Mucosa of rectum (tissue), 2 donors: Measurements from ENCODE around the gene GLCCI1.
"Not testable (repeated sequence)": the region's sequence is repeated elsewhere in the genome, so short reads cannot be mapped to it uniquely, and the experiment has no call there.

Source experiments
- H3K27ac ChIP-seq, 2 donors: one replicate each; pipeline ENCODE4 v1.7.0; 2013; ENCODE audit warnings: inconsistent platforms in 2 of 2, low read depth in 2 of 2, low read length in 2 of 2
- H3K27me3 ChIP-seq, 2 donors: one replicate each; pipeline ENCODE4 v1.7.0; 2013; ENCODE audit warnings: low read length in 2 of 2; ENCODE audit not compliant: control insufficient read depth in 2 of 2, insufficient read depth in 2 of 2
- H3K36me3 ChIP-seq, 2 donors: one replicate each; pipeline ENCODE4 v1.7.0; 2013; ENCODE audit warnings: low read length in 2 of 2; ENCODE audit not compliant: control insufficient read depth in 2 of 2, insufficient read depth in 2 of 2
- H3K4me1 ChIP-seq, 2 donors: one replicate each; pipeline ENCODE4 v1.7.0; 2013; ENCODE audit warnings: low read length in 2 of 2, mild to moderate bottlenecking in 1 of 2; ENCODE audit not compliant: control insufficient read depth in 2 of 2, insufficient read depth in 2 of 2
- H3K4me3 ChIP-seq, 2 donors: one replicate each; pipeline ENCODE4 v1.7.0; 2013; ENCODE audit warnings: low read length in 2 of 2
- H3K9ac ChIP-seq, 2 donors: one replicate each; pipeline ENCODE4 v1.7.0; 2013; ENCODE audit warnings: low read length in 2 of 2, low read depth in 1 of 2, mild to moderate bottlenecking in 1 of 2
- H3K9me3 ChIP-seq, 2 donors: one replicate each; pipeline ENCODE4 v1.7.0; 2013; ENCODE audit warnings: low read length in 2 of 2; ENCODE audit not compliant: control insufficient read depth in 2 of 2
- donor health status: healthy.
- donor health status: Normal muscosa, but diverticular disease.

GLCCI1 gene

GRCh38 chr7:8040768-8041369 lies 72.3 kb downstream of the GLCCI1 start:
- Histone ChIP-seq H3K9ac (no peak overlapping the region), H3K4me3 (no peak overlapping the region), H3K27ac (no peak overlapping the region), H3K36me3 (no peaks in the 10 kb centered on the region), H3K27me3 (no peaks in the 10 kb centered on the region), H3K4me1 (no peaks in the 10 kb centered on the region), H3K9me3 (no peaks in the 10 kb centered on the region)

DNA sequence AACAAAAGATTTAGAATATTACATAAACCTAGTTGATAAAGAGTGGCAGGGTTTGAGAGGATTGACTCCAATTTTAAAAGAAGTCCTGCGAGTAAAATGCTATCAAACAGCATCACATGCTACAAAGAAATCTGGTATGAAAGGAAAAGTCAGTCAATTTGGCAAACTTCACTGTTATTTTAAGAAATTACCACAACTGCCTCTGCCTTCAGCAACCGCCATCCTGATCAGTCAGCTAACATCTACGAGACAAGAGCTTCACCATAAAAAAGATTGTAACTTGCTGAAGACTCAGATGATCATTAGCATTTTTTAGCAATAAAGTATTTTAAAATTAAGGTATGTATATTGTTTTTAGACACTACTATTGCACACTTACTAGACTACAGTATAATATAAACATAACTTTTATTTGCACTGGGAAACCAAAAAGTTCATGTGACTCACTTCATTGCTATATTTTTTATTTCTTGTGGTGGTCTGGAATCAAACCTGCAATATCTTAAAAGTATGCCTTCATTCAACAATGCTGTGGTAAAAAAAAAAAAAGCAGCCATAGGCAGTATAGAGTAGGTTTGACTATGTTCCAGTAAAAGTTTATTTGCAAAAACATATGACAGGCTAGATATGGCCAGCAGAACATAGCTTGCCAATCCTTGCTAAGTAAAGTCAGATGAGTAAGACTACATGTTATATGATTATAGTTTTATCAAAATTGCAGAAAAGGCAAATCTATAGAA lies 74.4 kb downstream of the GLCCI1 start:
- Histone ChIP-seq H3K9ac (no peak overlapping the region), H3K27me3 (no peaks in the 10 kb centered on the region), H3K4me3 (no peak overlapping the region), H3K9me3 (no peaks in the 10 kb centered on the region), H3K4me1 (no peaks in the 10 kb centered on the region), H3K36me3 (no peaks in the 10 kb centered on the region), H3K27ac (no peak overlapping the region)

- no peak overlapping the region for H3K9ac ChIP-seq
- no peaks in the 10 kb centered on the region for H3K9me3 ChIP-seq
- no peaks in the 10 kb centered on the region for H3K36me3 ChIP-seq
- H3K4me3 ChIP-seq: no peak overlapping the region
- no peaks in the 10 kb centered on the region for H3K4me1 ChIP-seq
- H3K27me3 ChIP-seq: no peaks in the 10 kb centered on the region
- no peak overlapping the region for H3K27ac ChIP-seq
Observed at GRCh38 chr7:8044761-8045430, 76.3 kb downstream of the GLCCI1 start.

- not testable (repeated sequence) for H3K4me3 ChIP-seq, H3K36me3 ChIP-seq, H3K9me3 ChIP-seq, H3K9ac ChIP-seq, H3K27ac ChIP-seq, H3K27me3 ChIP-seq, H3K4me1 ChIP-seq
Observed at GRCh38 chr7:8048067-8048466, 79.5 kb downstream of the GLCCI1 start.

GRCh38 chr7:8051373-8051772 lies 82.8 kb downstream of the GLCCI1 start:
- Histone ChIP-seq H3K9me3 (no peaks in the 10 kb centered on the region), H3K36me3 (peaks cover 0 to 2% of the 10 kb centered on the region in 2 donors), H3K4me1 (no peaks in the 10 kb centered on the region), H3K4me3 (no peak overlapping the region), H3K9ac (no peak overlapping the region), H3K27me3 (no peaks in the 10 kb centered on the region), H3K27ac (no peak overlapping the region)

DNA sequence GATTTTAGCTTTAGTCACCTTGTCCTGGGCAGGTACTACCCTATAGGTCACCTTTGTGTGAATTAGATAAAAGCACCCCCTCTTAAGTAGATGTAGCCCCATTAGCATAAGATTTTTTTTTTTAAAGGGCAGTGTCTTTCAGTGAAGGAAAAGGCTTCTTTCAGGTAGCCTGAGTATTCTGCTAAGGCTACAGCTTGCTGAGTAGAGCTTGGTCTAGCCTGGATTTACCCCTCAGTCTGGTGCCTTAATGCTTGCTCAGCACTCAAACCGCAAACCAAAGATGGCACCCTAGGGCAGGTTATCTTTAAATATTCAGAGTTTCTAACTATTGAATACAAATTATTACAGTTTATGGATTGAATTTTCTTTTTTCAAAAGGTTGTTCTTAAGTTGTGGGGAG lies 83.4 kb downstream of the GLCCI1 start:
- Histone ChIP-seq H3K36me3 (peaks cover 0 to 2% of the 10 kb centered on the region in 2 donors), H3K9ac (no peak overlapping the region), H3K27me3 (no peaks in the 10 kb centered on the region), H3K4me3 (no peak overlapping the region), H3K4me1 (no peaks in the 10 kb centered on the region), H3K9me3 (no peaks in the 10 kb centered on the region), H3K27ac (no peak overlapping the region)

DNA sequence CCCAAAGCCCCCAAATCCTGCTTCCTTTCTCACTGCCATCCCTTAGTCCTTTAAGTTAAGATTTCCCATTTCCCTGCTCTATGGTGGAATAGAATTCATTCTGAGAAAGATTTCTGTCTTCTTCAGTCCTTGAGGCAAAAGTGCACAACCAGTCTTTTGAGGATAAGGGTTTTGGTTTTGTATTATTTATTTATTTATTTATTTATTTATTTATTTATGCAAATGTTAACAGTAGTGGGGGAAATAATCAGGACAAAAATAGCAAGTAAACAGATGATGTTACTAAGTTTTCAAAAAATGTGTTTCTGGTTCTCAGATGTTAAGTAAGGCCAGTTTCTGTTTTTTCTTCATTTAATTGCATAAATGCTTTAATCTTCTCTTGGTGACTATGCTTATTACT lies 84.2 kb downstream of the GLCCI1 start:
- Histone ChIP-seq H3K9ac (no peak overlapping the region), H3K4me1 (no peaks in the 10 kb centered on the region), H3K27ac (no peak overlapping the region), H3K36me3 (peaks cover 0 to 2% of the 10 kb centered on the region in 2 donors), H3K27me3 (no peaks in the 10 kb centered on the region), H3K9me3 (no peaks in the 10 kb centered on the region), H3K4me3 (no peak overlapping the region)

DNA sequence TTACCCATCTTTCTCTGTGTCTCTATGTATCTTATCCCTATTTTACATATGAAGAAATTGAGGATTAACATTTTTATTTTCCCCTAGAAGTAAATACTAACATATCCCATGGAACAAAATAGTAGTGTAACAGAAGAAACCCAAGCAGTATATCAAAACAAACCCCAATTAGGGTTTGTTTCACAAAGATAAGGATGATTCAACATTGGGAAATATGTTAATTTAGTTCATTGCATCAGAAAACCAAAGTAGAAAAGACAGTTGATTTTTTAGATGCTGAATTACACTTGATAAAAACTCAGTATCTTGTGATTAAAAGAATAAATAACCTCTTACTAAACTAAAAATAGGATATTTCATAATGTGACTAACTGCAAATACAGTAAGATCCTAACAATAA lies 87.8 kb downstream of the GLCCI1 start:
- Histone ChIP-seq H3K36me3 (peaks cover 0 to 7% of the 10 kb centered on the region in 2 donors), H3K4me1 (no peaks in the 10 kb centered on the region), H3K27ac (no peak overlapping the region), H3K9ac (no peak overlapping the region), H3K9me3 (no peaks in the 10 kb centered on the region), H3K27me3 (no peaks in the 10 kb centered on the region), H3K4me3 (no peak overlapping the region)

DNA sequence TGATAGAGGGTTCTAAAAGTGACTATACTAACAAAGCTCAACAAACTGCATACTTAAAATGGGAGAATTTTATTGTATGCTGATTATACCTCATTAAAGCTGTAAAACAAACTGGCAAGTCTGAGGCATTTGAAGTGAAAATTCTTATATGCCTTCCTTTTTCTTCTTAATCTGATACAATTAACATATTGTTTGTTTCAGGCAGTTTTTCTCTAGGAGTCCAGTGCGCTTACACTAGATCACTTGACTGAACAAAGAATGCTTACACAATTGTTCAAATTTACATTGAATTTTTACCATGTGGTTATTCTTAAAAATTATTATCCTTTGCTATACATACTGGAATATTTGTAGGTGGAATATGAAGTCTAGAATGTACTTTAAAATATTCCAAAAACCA lies 89.0 kb downstream of the GLCCI1 start:
- Histone ChIP-seq H3K27me3 (no peaks in the 10 kb centered on the region), H3K9me3 (no peaks in the 10 kb centered on the region), H3K9ac (no peak overlapping the region), H3K4me3 (no peak overlapping the region), H3K4me1 (no peaks in the 10 kb centered on the region), H3K27ac (no peak overlapping the region), H3K36me3 (peaks cover 0 to 10% of the 10 kb centered on the region in 2 donors)

- Histone ChIP-seq H3K4me1 (no peaks in the 10 kb centered on the region), H3K36me3 (peaks cover 0 to 10% of the 10 kb centered on the region in 2 donors), H3K4me3 (no peak overlapping the region), H3K27me3 (no peaks in the 10 kb centered on the region), H3K9me3 (no peaks in the 10 kb centered on the region), H3K9ac (no peak overlapping the region), H3K27ac (no peak overlapping the region)
Observed at GRCh38 chr7:8058322-8058721, 89.7 kb downstream of the GLCCI1 start.
